ENCODE data around the gene AMH. TPM values are rescaled to one million over a fixed set of nuclear protein-coding genes. Genes with fewer than 3 reads are reported as not detected.

Gene AMH
- total and polyA plus RNA-seq, 2 of the 13 experiments (the other 11 are each of a cell fraction or from before 2014, with no cell fraction given) = 0.03 to 0.18 TPM

DNA sequence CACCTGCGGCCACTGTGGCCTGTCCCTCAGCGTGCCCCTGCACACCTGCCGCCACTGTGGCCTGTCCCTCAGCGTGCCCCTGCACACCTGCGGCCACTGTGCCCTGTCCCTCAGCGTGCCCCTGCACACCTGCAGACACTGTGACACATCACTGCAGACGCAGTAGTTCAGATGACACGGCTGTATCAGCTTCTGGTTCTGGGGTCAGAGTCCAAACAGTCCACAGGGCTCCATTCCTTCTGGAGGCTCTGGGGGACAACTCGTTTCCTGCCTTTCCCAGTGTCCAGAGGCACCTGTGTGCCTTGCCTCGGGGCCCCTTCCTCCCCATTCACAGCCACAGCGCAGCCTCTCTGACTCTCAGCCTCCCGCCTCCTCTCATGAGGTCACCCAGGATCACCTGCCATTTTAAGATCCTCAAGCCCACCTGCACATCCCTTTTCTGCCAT, 7.0 kb upstream of the AMH start (continued):
- TF ChIP-seq, protein P1, sequence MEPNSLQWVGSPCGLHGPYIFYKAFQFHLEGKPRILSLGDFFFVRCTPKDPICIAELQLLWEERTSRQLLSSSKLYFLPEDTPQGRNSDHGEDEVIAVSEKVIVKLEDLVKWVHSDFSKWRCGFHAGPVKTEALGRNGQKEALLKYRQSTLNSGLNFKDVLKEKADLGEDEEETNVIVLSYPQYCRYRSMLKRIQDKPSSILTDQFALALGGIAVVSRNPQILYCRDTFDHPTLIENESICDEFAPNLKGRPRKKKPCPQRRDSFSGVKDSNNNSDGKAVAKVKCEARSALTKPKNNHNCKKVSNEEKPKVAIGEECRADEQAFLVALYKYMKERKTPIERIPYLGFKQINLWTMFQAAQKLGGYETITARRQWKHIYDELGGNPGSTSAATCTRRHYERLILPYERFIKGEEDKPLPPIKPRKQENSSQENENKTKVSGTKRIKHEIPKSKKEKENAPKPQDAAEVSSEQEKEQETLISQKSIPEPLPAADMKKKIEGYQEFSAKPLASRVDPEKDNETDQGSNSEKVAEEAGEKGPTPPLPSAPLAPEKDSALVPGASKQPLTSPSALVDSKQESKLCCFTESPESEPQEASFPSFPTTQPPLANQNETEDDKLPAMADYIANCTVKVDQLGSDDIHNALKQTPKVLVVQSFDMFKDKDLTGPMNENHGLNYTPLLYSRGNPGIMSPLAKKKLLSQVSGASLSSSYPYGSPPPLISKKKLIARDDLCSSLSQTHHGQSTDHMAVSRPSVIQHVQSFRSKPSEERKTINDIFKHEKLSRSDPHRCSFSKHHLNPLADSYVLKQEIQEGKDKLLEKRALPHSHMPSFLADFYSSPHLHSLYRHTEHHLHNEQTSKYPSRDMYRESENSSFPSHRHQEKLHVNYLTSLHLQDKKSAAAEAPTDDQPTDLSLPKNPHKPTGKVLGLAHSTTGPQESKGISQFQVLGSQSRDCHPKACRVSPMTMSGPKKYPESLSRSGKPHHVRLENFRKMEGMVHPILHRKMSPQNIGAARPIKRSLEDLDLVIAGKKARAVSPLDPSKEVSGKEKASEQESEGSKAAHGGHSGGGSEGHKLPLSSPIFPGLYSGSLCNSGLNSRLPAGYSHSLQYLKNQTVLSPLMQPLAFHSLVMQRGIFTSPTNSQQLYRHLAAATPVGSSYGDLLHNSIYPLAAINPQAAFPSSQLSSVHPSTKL (CRISPR knock-in tag; IDR thresholded peaks at IDR 0.05) = peak; percentile 62; the same call in 1 of the 2 replicates
- TF ChIP-seq ZNF605 (CRISPR knock-in tag; IDR thresholded peaks at IDR 0.05) (peak; percentile 57; the same call in 1 of the 2 replicates), ZBTB34 (CRISPR knock-in tag; IDR thresholded peaks at IDR 0.05) (no peak), ZBTB26 (CRISPR knock-in tag; IDR thresholded peaks at IDR 0.05; ENCODE audit: borderline replicate concordance) (no peak; the same call in 1 of the 2 replicates), MLLT10 (CRISPR knock-in tag; IDR thresholded peaks at IDR 0.05) (no peak), ARNTL (CRISPR knock-in tag; IDR thresholded peaks at IDR 0.05) (no peak), HDAC6 (IDR thresholded peaks at IDR 0.05; ENCODE audit: low read depth, low read length) (no peak), ZNF264 (CRISPR knock-in tag; IDR thresholded peaks at IDR 0.05) (no peak), SYNCRIP (IDR thresholded peaks at IDR 0.05; ENCODE audit: insufficient read depth, low read depth, low read length) (no peak), ZNF761 (CRISPR knock-in tag; conservative IDR thresholded peaks at IDR 0.05) (no peak), ZNF292 (CRISPR knock-in tag; IDR thresholded peaks at IDR 0.05; ENCODE audit: borderline replicate concordance, low read depth) (peak; percentile 91; the same call in 1 of the 2 replicates), TEAD2 (CRISPR knock-in tag; IDR thresholded peaks at IDR 0.05) (no peak), ZNF207 (IDR thresholded peaks at IDR 0.05; ENCODE audit: borderline replicate concordance) (no peak), ZBTB7B (CRISPR knock-in tag; IDR thresholded peaks at IDR 0.05) (0 out of 2 replicates have a peak, but pooled peaks have one; percentile 21), AGO2 (optimal IDR thresholded peaks at IDR 0.05; ENCODE audit: low read depth, low read length) (peak; percentile 47)
- TF ChIP-seq, protein P2, sequence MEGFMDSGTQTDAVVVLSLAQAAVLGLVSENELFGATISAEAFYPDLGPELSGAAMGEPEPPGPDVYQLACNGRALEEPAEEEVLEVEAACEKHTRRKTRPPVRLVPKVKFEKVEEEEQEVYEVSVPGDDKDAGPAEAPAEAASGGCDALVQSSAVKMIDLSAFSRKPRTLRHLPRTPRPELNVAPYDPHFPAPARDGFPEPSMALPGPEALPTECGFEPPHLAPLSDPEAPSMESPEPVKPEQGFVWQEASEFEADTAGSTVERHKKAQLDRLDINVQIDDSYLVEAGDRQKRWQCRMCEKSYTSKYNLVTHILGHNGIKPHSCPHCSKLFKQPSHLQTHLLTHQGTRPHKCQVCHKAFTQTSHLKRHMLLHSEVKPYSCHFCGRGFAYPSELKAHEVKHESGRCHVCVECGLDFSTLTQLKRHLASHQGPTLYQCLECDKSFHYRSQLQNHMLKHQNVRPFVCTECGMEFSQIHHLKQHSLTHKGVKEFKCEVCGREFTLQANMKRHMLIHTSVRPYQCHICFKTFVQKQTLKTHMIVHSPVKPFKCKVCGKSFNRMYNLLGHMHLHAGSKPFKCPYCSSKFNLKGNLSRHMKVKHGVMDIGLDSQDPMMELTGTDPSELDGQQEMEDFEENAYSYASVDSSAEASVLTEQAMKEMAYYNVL (CRISPR knock-in tag; IDR thresholded peaks at IDR 0.05; ENCODE audit: borderline replicate concordance) = peak; percentile 43; the same call in 1 of the 2 replicates

All from HepG2 (cell line).